GM21786 (cell line): ENCODE data around the gene ZNF333.
"Not testable (repeated sequence)": the region's sequence is repeated elsewhere in the genome, so short reads cannot be mapped to it uniquely, and the experiment has no call there.

Source experiments
- ATAC-seq: cut with Tn5 transposase; IDR thresholded peaks from one replicate; pipeline ENCODE4 v1.9.1; 2021; ENCODE audit not compliant: unreplicated experiment

Gene ZNF333

GRCh38 chr19:14767466-14767971, 77.7 kb downstream of the ZNF333 start:
- no peak for ATAC-seq

- no peak for ATAC-seq
Measured at GRCh38 chr19:14768001-14768400, 78.2 kb downstream of the ZNF333 start.

DNA sequence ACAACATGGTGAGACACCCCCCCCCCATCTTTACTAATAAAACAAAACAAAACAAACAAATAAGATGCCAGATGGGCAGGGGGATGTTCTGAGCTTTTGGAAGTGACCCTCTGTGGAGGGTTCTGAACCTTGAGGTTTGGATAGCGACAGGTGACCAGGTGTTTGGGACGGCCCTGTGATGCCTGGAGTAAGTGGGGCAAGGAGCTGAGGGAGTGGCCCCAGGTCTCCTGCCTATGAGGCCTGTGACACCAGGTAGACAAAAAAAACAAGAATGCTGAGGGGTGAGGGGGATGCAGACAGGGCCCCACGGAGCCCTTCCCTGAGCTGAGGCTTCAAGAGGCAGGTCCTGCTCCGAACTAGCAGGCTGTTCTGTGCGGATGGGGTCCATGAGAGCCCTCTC, 79.4 kb downstream of the ZNF333 start:
- no peak for ATAC-seq

DNA sequence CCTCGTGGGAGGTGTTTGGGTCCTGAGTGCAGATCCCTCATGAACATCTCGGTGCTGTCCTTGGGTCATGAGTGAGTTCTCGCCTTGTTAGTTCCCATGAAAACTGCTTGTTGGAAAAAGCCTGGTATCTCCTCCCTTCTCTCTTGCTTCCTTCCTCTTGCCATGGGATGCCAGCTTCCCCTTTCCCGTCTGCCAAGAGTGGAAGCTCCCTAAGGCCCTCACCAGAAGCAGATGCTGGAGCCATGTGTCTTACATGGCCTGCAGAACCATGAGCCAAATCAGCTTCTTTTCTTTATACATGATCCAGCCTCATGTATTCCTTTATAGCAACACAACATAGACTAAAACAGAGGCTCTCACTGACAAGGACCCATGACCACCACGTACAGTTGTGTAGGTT, 80.3 kb downstream of the ZNF333 start:
- ATAC-seq = no peak

DNA sequence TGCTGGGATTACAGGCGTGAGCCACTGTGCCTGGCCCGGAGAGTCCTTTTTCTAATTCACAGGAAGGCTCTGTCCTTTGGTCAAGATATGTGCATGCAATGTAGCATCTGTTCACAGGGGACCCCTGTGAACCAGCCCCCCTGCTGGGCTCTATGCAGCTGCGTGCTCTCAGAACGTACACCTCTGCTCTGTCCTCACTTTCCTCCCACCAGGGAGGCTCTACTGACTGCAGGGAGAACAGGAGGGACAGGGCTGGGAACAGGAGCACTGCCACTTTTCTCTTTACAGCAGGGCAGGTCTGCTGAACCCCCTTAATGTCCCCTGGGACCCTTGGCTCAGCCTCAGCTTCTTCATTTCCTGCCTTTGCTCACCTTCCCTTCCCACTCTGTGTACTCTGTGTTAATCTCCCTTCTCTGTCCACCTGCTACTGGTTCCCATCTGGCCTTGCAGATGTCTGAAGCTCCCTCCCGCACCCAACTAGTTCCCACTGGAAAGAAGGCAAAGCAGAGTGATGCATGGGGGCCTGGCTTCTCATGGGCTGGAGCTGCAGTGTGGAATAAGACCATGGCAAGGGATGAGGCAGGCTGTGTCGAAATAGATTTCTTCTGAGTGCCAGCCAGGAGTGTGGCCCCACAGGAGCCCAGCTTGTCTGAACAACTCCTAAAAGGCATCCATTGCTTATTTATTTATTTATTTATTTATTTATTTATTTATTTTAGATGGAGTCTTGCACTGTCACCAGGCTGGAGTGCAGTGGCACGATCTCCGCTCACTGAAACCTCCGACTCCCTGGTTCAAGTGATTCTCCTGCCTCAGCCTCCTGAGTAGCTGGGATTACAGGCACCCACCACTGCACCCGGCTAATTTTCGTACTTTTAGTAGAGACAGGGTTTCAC, 81.3 kb downstream of the ZNF333 start:
- no peak for ATAC-seq

DNA sequence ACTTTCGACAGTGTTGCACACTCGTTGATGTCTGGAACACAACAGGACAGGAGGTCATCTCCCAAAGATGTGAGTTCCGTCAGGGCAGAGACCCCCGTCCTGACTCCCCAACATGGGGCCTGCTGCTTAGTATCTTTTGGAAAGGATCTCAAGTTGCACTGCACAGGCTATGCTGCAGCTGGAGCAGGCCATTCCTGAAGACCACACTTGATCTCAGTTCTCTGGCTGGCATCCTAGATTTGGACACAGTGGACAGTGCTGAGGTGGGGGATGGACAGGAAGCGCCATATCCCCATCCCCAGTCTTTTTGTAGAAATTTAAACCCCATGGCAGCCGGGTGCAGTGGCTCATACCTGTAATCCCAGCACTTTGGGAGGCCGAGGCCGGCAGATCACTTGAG, 82.6 kb downstream of the ZNF333 start:
- ATAC-seq = no peak

DNA sequence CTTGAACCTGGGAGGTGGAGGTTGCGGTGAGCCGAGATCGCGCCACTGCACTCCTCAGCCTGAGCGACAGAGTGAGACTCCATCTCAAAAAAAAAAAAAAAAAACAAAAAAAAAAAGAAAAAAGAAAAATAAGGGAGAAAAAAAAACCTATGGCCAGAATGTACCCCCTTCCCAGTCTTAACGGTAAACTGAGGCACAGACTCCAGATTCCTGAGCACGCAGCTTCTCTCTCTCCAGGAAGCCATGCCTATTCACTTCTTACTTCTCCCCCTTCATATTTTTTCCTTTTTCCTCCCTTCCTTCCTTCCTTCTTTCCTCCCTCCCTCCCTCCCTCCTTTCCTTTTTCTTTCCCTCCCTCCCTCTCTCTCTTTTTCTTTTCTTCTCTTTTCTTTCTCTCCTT, 83.1 kb downstream of the ZNF333 start:
- ATAC-seq = no peak

GRCh38 chr19:14773722-14774121, 83.9 kb downstream of the ZNF333 start:
- ATAC-seq = not testable (repeated sequence)

DNA sequence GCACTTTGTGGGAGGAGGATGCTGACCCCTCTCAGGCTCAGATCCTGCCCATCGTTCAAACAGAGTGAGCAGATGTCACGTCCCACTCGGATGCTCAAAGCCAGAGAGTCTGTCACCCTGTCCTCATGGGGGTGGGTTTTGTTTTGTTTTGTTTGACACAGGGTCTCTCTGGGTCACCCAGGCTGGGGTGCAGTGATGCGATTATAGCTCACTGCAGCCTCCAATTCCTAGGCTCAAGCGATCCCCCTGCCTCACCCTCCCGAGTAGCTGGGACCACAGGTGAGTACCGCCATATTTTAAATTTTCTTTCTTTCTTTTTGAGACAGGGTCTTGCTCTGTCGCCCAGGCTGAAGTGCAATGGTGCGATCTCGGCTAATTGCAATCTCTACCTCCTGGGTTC, 84.5 kb downstream of the ZNF333 start:
- no peak for ATAC-seq

DNA sequence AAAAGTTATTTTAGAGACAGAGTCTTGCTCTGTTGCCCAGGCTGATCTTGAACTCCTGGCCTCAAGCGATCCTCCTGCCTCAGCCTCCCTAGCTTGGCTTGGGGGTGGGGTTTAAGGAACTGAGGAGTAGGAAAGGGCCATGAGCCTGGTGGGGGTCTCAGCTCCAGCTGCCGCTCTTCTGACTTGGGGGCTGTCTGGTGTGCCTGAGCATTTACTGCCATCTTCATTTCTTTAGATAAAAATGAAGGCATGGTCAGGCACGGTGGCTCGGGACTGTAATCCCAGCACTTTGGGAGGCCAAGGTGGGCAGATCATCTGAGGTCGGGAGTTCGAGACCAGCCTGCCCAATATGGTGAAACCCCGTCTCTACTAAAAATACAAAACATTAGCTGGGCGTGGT, 85.5 kb downstream of the ZNF333 start:
- not testable (repeated sequence) for ATAC-seq

- ATAC-seq = no peak
Measured at GRCh38 chr19:14775869-14776586, 86.2 kb downstream of the ZNF333 start.

GRCh38 chr19:14777645-14778044, 87.8 kb downstream of the ZNF333 start:
- ATAC-seq = not testable (repeated sequence)

GRCh38 chr19:14778110-14778845, 88.4 kb downstream of the ZNF333 start, which contains the start of gene ADGRE2:
Gene ADGRE2 (minus strand): TSS chr19:14778560. CDS start chr19:14776756, 1,804 bp downstream.
- not testable (repeated sequence) for ATAC-seq

- no peak for ATAC-seq
Measured at GRCh38 chr19:14779151-14779550, 89.3 kb downstream of the ZNF333 start.

- not testable (repeated sequence) for ATAC-seq
Measured at GRCh38 chr19:14780622-14781225, 90.9 kb downstream of the ZNF333 start.

- ATAC-seq = not testable (repeated sequence)
Measured at GRCh38 chr19:14781713-14782536, 92.1 kb downstream of the ZNF333 start.

- no peak for ATAC-seq
Measured at GRCh38 chr19:14782626-14783409, 93.0 kb downstream of the ZNF333 start.
